ENCODE measurements around the gene CDKN1A.

Gene CDKN1A

DNA sequence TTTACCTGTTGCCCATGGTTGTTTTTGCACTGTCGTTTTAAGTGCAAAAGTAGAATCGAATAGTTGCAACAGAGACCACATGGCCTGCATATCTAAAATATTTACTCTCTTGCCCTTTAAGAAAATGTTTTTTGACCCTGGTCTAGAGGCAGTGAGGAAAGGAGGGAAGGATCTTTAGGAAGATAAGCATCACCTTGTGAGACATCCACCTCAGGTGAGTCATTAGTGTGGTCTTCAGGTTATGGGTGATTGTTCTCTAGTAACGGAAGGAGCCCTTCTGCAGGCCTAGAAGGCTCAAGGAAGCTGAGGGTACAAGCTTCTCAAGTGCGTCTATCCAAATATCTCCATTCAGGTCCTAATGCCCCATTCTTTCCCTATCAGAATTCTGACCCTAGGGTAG lies 12.5 kb downstream of the CDKN1A start:
- no peak for TF ChIP-seq GATA3 (IDR thresholded peaks at IDR 0.05; ENCODE audit: low read depth, low read length)
- no peak for TF ChIP-seq GATA2 (IDR thresholded peaks at IDR 0.05; ENCODE audit: low read depth, low read length)

DNA sequence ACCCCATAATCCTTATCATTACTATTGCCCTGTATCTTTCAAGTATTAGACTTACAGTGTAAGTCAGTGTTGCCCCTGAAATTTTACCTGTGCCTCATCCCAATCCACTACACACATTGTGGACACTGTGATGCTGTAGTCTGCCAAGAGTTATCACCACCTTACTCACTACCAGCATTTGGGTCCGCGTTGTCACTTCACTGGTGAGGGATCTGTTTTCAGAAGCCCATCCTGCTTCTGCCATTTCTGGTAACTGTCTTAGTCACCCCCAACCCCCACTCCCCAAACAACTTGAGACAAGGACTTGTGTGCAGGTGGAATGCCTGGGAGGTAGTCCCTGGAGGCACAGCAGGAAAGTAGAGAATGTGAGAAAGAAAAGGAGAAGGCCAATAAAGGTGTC lies 13.1 kb downstream of the CDKN1A start:
- TF ChIP-seq GATA2 (IDR thresholded peaks at IDR 0.05; ENCODE audit: low read depth, low read length), result no peak
- TF ChIP-seq GATA3 (IDR thresholded peaks at IDR 0.05; ENCODE audit: low read depth, low read length), result no peak

DNA sequence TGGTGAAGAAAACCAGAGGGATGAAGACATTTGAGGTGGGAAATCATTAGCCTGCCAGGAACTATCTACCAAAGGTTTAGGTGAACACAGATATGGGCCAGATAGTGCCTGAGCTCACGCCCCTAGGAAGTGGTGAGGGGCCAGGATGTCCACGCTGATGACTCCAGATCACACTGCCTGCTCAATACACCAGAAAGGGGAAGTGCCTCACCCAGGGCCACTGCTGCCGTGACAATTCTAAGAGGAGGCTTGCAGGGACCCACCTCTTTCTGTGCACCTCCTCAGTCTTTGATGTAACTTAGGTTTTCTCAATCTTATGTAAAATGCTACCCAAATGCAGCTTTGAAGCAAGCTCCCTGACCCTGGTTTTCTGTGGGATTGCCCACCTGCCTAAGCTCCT lies 13.7 kb downstream of the CDKN1A start:
- TF ChIP-seq GATA3 (IDR thresholded peaks at IDR 0.05; ENCODE audit: low read depth, low read length) (no peak), GATA2 (IDR thresholded peaks at IDR 0.05; ENCODE audit: low read depth, low read length) (no peak)

DNA sequence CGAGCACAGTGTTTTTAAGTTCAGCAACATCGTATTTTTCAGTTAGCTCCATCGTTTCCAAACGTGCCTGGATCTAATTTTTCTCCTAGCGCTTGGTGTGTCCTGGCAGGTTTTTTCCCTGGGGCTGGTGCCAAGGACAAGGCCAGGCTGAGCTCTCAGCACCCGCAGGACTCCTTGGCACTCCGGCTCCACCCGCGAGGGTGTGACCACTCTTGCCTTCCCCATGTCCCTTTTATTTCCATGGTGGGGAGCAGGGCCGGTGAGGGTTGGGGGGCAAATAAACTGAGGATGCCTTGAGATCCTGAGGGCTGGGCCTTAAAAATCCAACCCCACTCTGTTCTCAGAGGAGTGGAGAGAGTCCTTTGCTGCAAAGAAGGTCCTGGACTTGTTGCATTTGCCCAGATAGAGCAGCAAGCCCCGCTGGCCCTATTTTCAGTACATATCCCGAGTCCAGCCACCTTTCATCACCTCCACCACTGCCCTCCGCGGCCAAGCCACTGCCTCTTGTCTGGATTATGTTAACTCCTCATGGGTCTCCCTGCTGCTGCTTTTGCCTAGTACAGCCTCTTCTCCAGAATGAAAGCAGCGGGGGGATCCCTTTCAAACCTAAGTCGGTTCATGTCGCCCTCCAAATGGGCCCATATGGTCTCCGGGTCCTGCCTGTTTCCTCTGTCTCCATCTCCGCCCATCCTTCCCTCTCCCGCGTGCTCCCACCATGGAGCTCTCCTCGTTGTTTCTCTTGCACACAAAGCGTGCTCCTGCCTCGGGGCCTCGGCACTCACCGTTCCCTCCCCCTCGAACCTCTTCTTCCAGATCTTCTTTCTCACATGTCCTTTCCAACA lies 14.6 kb downstream of the CDKN1A start:
- no peak for TF ChIP-seq GATA2 (IDR thresholded peaks at IDR 0.05; ENCODE audit: low read depth, low read length)
- no peak for TF ChIP-seq GATA3 (IDR thresholded peaks at IDR 0.05; ENCODE audit: low read depth, low read length)

DNA sequence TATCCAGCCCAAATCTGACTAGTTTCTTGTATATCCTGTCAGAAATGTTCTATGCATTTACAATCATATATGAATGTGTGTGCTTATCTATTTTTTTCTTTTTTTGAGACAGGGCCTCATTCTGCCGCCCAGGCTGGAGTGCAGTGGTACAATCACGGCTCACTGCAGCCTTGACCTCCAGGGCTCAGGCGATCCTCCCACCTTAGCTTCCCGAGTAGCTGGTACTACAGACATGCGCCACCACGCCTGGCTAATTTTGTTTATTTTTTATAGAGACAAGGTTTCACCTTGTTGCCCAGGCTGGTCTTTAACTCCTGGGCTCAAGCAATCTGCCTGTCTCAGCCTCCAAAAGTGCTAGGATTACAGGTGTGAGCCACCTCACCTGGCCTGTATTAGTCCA lies 16.1 kb downstream of the CDKN1A start:
- TF ChIP-seq GATA3 (IDR thresholded peaks at IDR 0.05; ENCODE audit: low read depth, low read length), result no peak
- TF ChIP-seq GATA2 (IDR thresholded peaks at IDR 0.05; ENCODE audit: low read depth, low read length), result no peak

DNA sequence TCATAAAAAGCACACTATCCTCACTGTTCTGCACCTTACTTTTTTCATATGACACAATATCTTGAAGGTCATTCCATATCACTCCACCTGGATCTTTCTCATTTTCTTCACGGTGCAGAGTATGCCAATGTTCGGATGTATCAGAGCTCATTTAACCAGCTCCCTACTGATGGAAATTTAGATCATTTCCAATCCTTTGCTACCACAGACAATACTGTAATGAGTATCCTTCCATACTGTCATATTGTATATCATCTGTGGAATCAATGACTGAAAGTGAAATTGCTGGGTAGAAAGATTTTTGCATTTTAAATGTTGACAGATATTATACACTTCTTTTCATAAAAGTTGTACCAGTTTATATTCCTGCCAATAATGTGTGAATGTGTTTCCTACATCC lies 16.9 kb downstream of the CDKN1A start:
- no peak for TF ChIP-seq GATA2 (IDR thresholded peaks at IDR 0.05; ENCODE audit: low read depth, low read length)
- TF ChIP-seq GATA3 (IDR thresholded peaks at IDR 0.05; ENCODE audit: low read depth, low read length), result no peak

DNA sequence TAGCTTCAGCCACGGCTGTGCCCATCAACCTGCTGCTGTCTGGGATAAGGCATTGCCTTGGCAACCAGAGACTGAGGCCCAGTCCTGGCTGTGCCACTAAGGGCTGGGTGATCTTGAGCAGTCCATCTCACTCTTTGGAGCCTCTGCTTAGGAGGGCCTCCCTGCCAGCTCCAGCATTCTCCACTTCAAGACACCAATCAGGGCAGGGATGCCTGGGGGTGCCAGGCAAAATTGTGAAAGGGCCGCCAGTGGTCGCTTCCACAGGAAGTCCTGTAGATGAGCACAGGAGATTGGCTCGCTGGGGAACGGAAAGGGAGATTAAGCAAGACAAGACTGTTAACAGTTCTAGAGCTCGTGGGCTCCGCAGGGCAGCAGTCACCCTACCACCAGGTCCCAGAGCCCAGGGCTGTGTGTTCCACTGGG lies 19.0 kb downstream of the CDKN1A start, which contains the start of gene RAB44:
TSS of gene RAB44 (plus strand) at position 346 of the 423 bp plus-strand sequence. CDS start 6,410 bp downstream, outside the sequence.
- TF ChIP-seq GATA3 (IDR thresholded peaks at IDR 0.05; ENCODE audit: low read depth, low read length) (no peak), GATA2 (IDR thresholded peaks at IDR 0.05; ENCODE audit: low read depth, low read length) (no peak)

DNA sequence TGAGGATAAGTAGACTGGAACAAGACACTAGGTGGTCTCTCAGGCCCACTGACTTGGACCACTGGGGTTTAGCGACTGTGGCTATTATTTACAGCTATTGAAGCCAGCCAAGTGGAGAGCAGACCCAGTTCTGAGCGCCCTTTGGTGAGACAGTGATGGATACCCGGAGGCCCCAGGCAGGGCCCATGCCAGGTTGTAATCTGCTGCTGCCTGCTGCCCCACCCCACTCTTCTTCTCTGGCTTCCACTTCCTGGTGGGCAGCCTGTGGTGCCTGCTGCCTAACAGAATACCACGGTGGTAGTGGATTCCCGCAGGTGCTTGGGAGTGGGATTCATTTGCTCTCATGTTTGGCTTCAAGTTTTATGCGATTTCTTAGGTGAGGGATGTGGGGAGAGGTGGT lies 19.7 kb downstream of the CDKN1A start:
- TF ChIP-seq GATA2 (IDR thresholded peaks at IDR 0.05; ENCODE audit: low read depth, low read length), result no peak
- no peak for TF ChIP-seq GATA3 (IDR thresholded peaks at IDR 0.05; ENCODE audit: low read depth, low read length)

DNA sequence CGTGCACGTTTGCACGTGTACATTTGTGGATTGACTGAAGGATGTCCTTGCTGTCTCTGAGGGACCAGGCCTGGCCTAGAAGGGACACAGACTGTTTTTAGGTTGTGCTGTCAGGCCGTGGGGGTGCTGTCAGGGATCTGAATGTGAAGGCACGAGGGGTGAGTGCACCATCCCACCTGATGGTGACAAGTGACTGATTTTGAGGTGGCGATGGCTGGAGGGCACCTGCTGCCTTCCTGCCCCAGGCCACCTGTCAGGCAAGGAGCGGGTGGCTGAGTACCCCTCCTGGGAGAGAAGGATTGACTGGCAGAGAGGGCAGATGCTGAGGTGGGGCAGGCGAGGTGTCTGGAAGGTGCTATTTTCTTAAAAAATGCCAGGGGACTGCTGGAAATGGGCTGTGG lies 20.4 kb downstream of the CDKN1A start:
- TF ChIP-seq GATA3 (IDR thresholded peaks at IDR 0.05; ENCODE audit: low read depth, low read length), result no peak
- TF ChIP-seq GATA2 (IDR thresholded peaks at IDR 0.05; ENCODE audit: low read depth, low read length), result no peak

DNA sequence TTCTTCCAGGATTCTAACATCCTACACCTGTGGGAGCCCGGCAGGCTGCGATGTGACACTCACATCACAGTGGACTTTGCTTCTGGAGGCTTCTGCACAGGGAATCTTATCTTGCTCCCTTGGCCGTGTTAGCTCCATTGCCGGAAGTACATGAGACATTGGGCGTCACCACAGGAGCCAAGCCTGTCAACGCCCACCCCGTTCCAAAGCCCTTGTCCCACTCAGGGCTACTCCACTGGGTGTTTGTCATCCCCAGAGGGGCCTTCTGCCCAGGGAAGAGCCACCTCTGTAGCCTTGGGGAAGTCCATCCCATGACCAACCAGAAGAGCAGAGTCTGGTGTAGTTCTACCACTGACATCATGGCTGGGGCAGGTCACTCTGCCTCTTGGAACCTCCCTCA lies 20.8 kb downstream of the CDKN1A start:
- TF ChIP-seq GATA2 (IDR thresholded peaks at IDR 0.05; ENCODE audit: low read depth, low read length), result no peak
- TF ChIP-seq GATA3 (IDR thresholded peaks at IDR 0.05; ENCODE audit: low read depth, low read length), result no peak

DNA sequence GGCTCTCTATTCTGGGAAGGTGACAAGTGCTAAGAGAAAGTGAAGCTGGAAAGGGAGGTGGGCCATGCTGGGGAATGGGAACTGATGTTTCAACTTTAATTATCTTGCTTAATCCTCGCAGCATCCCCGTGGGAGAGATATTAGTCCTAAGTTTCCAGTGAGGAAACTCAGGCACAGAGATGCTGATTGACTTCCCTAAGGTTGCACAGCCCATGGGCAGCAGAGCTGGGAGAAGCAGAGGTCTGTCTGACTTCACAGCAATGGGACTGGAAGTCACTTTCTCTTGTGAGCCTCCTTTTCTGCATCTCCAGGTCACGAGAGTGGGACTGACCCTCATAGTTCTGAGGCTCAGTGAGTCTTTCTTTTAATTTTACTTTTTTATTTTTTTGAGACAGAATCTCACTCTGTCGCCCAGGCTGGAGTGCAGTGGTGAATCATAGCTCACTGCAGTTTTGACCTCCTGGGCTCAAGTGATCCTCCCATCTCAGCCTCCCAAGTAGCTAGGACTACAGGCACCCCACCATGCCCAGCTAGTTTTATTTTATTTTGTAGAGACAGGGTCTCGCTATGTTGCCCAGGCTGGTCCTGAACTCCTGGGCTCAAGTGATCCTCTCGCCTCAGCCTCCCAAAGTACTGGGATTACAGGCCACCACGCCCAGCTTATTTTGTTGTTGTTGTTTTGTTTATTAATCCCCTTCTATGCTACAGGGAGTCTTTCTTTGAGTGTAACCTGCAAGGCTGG lies 21.7 kb downstream of the CDKN1A start:
- TF ChIP-seq GATA2 (IDR thresholded peaks at IDR 0.05; ENCODE audit: low read depth, low read length) (no peak), GATA3 (IDR thresholded peaks at IDR 0.05; ENCODE audit: low read depth, low read length) (no peak)

DNA sequence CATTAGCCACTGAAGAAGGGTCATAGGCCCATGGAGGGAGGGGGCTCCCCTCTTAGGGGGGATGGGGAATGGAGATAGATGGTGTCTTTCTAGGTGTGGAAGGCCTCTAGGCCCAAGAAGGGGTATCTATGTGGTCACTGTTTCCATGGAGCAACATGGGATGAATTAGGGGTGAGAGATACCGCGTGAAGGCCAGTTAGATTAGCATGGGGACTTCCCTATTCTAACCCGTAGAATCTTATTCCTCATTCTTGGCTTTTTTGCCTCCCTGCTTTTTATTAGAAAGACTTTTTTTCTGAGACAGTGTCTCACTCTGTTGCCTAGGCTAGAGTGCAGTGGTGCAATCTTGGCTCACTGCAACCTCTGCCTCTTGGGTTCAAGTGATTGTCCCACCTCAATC lies 22.3 kb downstream of the CDKN1A start:
- TF ChIP-seq GATA3 (IDR thresholded peaks at IDR 0.05; ENCODE audit: low read depth, low read length), result no peak
- no peak for TF ChIP-seq GATA2 (IDR thresholded peaks at IDR 0.05; ENCODE audit: low read depth, low read length)

DNA sequence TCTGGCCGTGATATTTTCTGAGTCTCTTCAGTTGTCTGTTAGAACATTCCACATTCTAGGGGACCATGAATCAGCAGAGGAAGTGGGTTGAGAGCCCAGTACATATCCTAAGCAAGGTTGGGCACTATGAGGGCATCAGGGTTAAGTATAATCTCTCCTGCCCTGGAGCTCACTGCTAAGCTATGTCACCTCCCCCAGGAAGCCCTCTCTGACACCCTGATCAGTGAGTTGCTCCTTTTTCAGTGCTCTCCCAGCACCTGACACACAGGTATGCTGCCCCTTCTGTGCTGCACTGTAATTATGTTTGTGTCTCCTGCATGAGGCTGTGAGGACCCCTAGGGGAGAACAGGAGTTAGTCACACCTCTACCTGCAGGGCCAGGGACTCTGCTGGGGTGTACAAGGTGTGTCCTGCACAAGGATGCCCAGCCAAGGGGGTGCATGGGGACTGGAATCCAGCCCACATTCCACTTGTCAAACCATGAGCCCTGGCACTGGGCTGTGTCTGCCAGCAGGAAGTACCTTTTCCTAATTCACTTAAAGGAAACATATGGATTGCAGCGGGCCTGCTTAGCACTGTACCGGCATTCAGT lies 23.0 kb downstream of the CDKN1A start:
- TF ChIP-seq GATA3 (IDR thresholded peaks at IDR 0.05; ENCODE audit: low read depth, low read length) (no peak), GATA2 (IDR thresholded peaks at IDR 0.05; ENCODE audit: low read depth, low read length) (no peak)

DNA sequence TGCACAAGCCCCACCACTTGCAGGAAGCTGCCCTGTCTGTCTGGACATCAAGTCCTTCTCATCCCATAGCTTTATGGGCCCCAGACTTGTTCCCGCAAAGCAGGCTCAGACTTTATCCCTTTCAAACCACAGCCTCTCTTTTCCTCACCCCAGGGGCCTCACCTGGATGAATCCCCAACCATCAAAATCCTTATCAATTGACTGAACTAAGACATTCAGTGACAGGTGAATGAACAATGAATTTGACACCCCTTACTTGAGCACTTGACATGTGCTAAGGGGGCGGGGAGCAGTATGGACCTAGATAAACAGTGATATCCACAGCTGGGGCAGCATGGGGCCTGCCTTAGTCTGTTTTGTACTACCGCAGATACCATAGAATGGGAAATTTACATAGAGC lies 24.1 kb downstream of the CDKN1A start:
- TF ChIP-seq GATA3 (IDR thresholded peaks at IDR 0.05; ENCODE audit: low read depth, low read length), result no peak
- TF ChIP-seq GATA2 (IDR thresholded peaks at IDR 0.05; ENCODE audit: low read depth, low read length), result no peak
